Muscle of arm (tissue), 12 donors: ENCODE measurements around the gene SLPI. TPM values are rescaled to one million over a fixed set of nuclear protein-coding genes. Genes with fewer than 3 reads are reported as not detected.

Experiments used
- DNase-seq: peaks from one replicate; pipeline ENCODE4 v3.0.0-alpha.2; 2013
- polyA plus RNA-seq, 12 donors: library from polyadenylated mRNA; unstranded; fragments of 120-200 nt; gene quantifications; one replicate each; pipeline ENCODE4 v1.2.1, GENCODE V29; 2013; ENCODE audit not compliant: insufficient read length in 12 of 12

SLPI gene
- polyA plus RNA-seq, 12 donors = 1.0 to 2.2 (median 1.3) TPM; not detected in 8

GRCh38 chr20:45218636-45219035 lies 35.7 kb downstream of the SLPI start:
- no peak for DNase-seq

GRCh38 chr20:45218124-45218523 lies 36.2 kb downstream of the SLPI start:
- no peak for DNase-seq

DNA sequence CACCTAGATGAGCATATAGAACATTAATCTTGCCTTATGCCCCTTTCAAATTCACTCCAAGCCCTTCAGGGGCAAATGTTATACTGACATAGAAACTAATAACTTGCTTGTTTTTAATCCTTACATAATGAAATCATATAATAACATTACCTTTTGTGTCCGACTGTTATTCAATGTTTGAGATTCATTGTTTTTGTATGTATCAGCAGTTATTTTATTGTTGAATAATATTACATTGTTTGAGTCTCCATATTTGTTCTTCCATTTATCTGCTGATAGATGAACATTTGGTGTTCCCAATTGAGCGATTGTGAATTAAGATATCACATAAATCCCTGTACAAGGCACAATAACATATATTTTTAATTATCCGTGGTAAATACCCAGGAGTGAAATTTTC lies 41.5 kb downstream of the SLPI start:
- DNase-seq = no peak

DNA sequence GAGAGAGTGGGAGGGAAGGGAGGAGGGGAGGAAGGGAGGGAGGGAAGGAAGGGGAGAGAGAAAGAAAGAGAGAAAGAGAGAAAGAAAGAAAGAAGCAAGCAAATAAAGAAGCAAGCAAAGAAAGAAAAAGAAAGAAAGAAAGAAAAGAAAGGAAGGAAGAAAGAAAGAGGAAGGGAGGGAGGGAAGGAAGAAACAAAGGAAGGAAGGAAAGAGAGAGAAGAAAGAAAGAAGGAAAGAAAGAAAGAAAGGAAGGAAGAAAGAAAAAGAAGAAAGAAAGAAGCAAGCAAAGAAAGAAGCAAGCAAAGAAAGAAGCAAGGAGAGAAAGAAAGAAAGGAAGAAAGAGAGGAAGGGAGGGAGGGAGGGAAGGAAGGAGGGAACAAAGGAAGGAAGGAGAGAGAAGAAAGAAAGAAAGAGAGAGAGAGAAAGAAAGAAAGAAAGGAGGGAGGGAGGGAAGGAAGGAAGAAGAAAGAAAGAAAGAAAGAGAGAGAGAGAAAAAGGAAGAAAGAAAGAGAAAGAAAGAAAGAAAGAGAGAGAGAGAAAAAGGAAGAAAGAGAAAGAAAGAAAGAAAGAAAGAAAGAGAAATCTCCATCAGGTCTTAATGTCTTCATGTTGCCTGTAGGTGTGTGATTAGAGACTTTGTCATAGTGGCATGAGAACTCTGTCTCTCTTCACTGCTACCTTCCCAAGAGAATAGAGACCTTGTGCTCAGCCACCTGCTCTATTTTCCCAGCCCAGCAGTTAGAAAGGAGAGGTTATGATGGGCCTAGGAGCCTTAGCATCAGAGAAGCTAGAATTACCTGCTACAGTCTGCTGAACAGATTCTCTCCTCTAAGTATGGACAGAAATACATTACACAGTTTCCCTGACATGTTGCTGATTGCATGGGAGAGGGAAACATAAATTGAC lies 42.5 kb downstream of the SLPI start:
- no peak for DNase-seq

DNA sequence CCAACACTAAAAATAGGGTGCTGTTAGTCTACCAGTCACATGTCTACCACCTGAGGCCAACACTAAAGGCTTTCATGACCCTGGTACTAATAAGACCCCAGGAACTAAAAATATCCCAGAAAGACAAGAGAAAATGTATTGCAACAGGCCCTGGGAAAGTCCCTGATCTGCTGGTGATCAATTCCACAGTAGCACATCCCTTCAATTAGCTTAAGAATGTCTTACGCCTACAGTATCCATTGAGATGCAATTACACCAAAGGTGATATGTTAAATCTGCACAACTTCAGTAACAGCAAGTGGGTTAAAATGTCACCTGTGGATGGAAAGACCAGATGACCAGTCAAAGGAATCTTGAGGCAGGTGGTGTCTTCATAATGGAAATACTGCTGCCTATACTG lies 44.4 kb downstream of the SLPI start:
- DNase-seq = no peak

DNA sequence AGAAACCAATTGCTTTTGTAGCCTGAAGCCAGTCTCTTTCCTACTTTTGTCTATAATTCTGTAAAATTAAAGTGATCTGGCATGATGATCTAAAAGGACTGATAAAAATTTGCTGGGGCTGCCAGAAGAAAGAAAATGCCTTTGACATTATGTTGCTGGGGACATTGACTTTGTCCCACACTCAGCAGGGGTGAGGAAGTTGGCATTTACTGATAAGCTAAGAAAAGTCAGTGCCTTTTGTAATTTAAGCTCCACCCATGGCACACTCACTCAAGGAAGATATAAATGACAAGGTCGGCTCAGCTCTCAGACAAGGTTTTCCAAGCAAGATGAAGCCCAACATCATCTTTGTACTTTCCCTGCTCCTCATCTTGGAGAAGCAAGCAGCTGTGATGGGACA lies 47.6 kb downstream of the SLPI start, which contains the start of gene SEMG1:
Gene SEMG1 (plus strand): TSS at position 309 of the 400 bp plus-strand sequence. CDS start 21 bp downstream, at position 330.
- no peak for DNase-seq

Other genes starting within 250 kb of the SLPI start
- gene KCNS1, start 153.4 kb downstream of the SLPI start, polyA plus RNA-seq = under 1 TPM in 6 of 12 donors, not detected in 6; 0.03 to 0.55 (median 0.08) TPM
- 1 to 10 TPM in 1 of 12 donors, under 1 TPM in 2, not detected in 9; 0.30 to 3.6 (median 0.54) TPM for gene WFDC5, start 139.4 kb downstream of the SLPI start, polyA plus RNA-seq
- not detected for gene WFDC12, start 130.1 kb downstream of the SLPI start, polyA plus RNA-seq
- gene PI3, start 79.7 kb downstream of the SLPI start, polyA plus RNA-seq = under 1 TPM in 2 of 12 donors, not detected in 10; 0.30 to 0.40 TPM
- gene SEMG1, start 47.5 kb downstream of the SLPI start, polyA plus RNA-seq = not detected
- gene SEMG2, start 33.2 kb downstream of the SLPI start, polyA plus RNA-seq = not detected
- gene RBPJL, start 52.3 kb upstream of the SLPI start, polyA plus RNA-seq = not detected
- gene MATN4, start 53.7 kb upstream of the SLPI start, polyA plus RNA-seq = under 1 TPM in 10 of 12 donors, not detected in 2; 0.23 to 0.85 (median 0.43) TPM
- gene SDC4, start 93.9 kb upstream of the SLPI start, polyA plus RNA-seq = 10 to 100 TPM in 4 of 12 donors, 1 to 10 TPM in 7, not detected in 1; 6.8 to 21.4 (median 9.6) TPM
- gene SYS1, start 108.6 kb upstream of the SLPI start, polyA plus RNA-seq = 10 to 100 TPM in 11 of 12 donors, not detected in 1; 13.7 to 24.6 (median 15.6) TPM
- gene TP53TG5, start 123.8 kb upstream of the SLPI start, polyA plus RNA-seq = 1 to 10 TPM in 2 of 12 donors, under 1 TPM in 8, not detected in 2; 0.17 to 1.6 (median 0.61) TPM
- gene DBNDD2, start 153.7 kb upstream of the SLPI start, polyA plus RNA-seq = 10 to 100 TPM in 11 of 12 donors, not detected in 1; 19.2 to 31.0 (median 25.6) TPM
- gene PIGT, start 161.6 kb upstream of the SLPI start, polyA plus RNA-seq = 10 to 100 TPM in 11 of 12 donors, not detected in 1; 65.2 to 97.6 (median 73.5) TPM
- gene WFDC2, start 215.2 kb upstream of the SLPI start, polyA plus RNA-seq = 1 to 10 TPM in 5 of 12 donors, under 1 TPM in 2, not detected in 5; 0.74 to 4.2 (median 1.2) TPM